ENCODE results near the gene PLD3. TPM values are rescaled to one million over a fixed set of nuclear protein-coding genes. Genes with fewer than 3 reads are reported as not detected.

The PLD3 gene
- total and polyA plus RNA-seq, 8 donors: 87.5 to 208 (median 108) TPM

- Histone ChIP-seq H3K4me1 (no peaks in the 10 kb centered on the region), H3K27me3 (no peaks in the 10 kb centered on the region), H3K36me3 (peaks cover 4 to 56% (median 7%) of the 10 kb centered on the region in 3 donors), H3K27ac (no peak overlapping the region), H3K4me3 (no peak overlapping the region), H3K9me3 (no peaks in the 10 kb centered on the region)
- WGBS, 2 donors: 90 to 92% methylated on average over 25 to 27 of the region's 27 CpGs
- peak in 2 of 6 donors; percentile 40 to 56 for DNase-seq
- intact Hi-C loops (cut with DNase I): no loop called here
- no peak for ATAC-seq
- no peak for TF ChIP-seq CTCF (IDR thresholded peaks at IDR 0.05)
- FAIRE-seq: no peak
These were observed 26.8 kb upstream of the PLD3 start for GRCh38 chr19:40321566-40322270.

- Histone ChIP-seq H3K27me3 (no peaks in the 10 kb centered on the region), H3K36me3 (peaks cover 4 to 57% (median 7%) of the 10 kb centered on the region in 3 donors), H3K9me3 (no peaks in the 10 kb centered on the region), H3K4me3 (no peak overlapping the region), H3K4me1 (no peaks in the 10 kb centered on the region), H3K27ac (no peak overlapping the region)
- intact Hi-C loops (cut with DNase I): no loop called here
- DNase-seq (no peak), ATAC-seq (no peak), FAIRE-seq (no peak)
- 91 to 92% methylated on average over 7 of the region's 7 CpGs for WGBS, 2 donors
- no peak for TF ChIP-seq CTCF (IDR thresholded peaks at IDR 0.05)
These were observed 26.3 kb upstream of the PLD3 start for GRCh38 chr19:40322271-40322610.

DNA sequence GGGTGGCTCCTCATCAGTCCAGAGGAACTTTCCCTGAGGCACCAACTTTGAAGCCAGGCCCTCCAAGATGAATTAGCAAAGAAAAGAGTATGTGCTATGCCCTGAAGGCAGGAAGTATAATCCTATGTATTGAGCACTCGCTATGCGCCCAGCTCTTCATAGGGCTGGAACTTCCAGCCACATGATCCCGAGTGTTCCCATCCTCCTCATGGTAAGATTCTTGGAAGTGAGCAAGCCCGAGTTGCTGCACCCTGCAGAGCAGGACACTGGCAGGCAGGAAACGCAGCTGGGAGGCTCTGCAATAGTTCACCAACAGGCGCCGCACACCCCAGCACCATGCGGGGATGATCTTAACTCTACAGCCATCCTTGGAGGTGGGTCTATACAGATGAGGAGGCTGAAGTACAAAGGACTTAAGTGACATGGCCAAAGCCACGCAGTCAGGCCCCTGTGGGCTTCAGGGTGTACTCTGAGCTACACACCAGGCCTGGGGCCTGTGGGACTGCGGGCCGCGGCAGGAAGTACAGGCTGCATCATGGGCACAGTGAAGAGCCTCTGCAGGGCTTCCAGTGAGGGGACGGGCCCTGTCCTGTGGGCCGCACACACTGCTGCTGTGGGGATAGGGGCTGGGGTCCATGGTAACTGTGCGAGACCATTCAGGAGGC is 25.4 kb upstream of the PLD3 start:
- DNase-seq: peak in 1 of 6 donors; percentile 44
- intact Hi-C loops (cut with DNase I): no loop called here
- no peak for FAIRE-seq
- no peak for TF ChIP-seq CTCF (IDR thresholded peaks at IDR 0.05)
- Histone ChIP-seq H3K36me3 (peaks cover 4 to 57% (median 7%) of the 10 kb centered on the region in 3 donors), H3K9me3 (no peaks in the 10 kb centered on the region), H3K27ac (no peak overlapping the region), H3K4me3 (no peak overlapping the region), H3K27me3 (no peaks in the 10 kb centered on the region), H3K4me1 (no peaks in the 10 kb centered on the region)
- ATAC-seq: no peak
- 91 to 95% methylated on average over 15 of the region's 15 CpGs for WGBS, 2 donors

- ATAC-seq: no peak
- intact Hi-C loops (cut with DNase I): no loop called here
- Histone ChIP-seq H3K4me1 (no peaks in the 10 kb centered on the region), H3K9me3 (no peaks in the 10 kb centered on the region), H3K27ac (no peak overlapping the region), H3K4me3 (no peak overlapping the region), H3K36me3 (peaks cover 4 to 57% (median 7%) of the 10 kb centered on the region in 3 donors), H3K27me3 (no peaks in the 10 kb centered on the region)
- whole genome bisulfite sequencing, 2 donors: 89 to 92% methylated on average over 13 of the region's 13 CpGs
- DNase-seq: no peak
- FAIRE-seq: no peak
- no peak for TF ChIP-seq CTCF (IDR thresholded peaks at IDR 0.05)
These were observed 24.8 kb upstream of the PLD3 start for GRCh38 chr19:40323705-40324104.

DNA sequence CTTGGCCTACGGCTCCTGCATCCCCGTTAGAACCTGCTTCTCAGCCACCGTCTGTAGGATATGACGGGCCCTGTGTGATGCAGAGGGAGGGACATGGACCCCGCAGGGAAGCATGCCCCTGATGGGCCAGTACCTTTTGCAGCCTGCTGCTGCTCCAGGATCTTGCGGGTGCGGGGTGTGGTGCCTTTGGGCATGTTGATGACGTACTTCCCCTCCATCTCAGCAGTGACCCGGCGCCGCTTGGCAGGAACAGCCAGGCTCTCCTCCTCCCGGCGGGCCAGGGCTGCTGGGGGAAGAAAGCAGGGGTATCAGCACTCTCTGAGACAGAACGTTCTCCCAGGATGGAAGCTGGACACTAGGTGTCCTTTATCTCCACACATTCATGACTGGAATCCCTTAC is 22.3 kb upstream of the PLD3 start:
- FAIRE-seq (no peak), ATAC-seq (no peak), DNase-seq (no peak)
- no peak overlapping the region for H3K27ac ChIP-seq
- intact Hi-C loops (cut with DNase I): no loop called here
- no peak for TF ChIP-seq CTCF (IDR thresholded peaks at IDR 0.05)
- H3K4me1 ChIP-seq: no peaks in the 10 kb centered on the region
- H3K27me3 ChIP-seq: no peaks in the 10 kb centered on the region
- no peaks in the 10 kb centered on the region for H3K9me3 ChIP-seq
- WGBS, 2 donors: 92% methylated on average over 14 of the region's 14 CpGs
- no peak overlapping the region for H3K4me3 ChIP-seq
- H3K36me3 ChIP-seq: peaks cover 4 to 58% (median 10%) of the 10 kb centered on the region in 3 donors
